ENCODE results near the gene ZNF266.

GRCh38 chr19:9453953-9454352 lies 18.6 kb upstream of the ZNF266 start:
- TF ChIP-seq CTCF (IDR thresholded peaks at IDR 0.05; ENCODE audit: control extremely low read depth in 1 of 3, insufficient read depth in 1 of 3, low read depth in 1 of 3, low read length in 3 of 3) (no peak), GTF2F1 (IDR thresholded peaks at IDR 0.05; ENCODE audit: borderline replicate concordance, low read depth, low read length) (no peak)
